SK-N-SH treated with all-trans-retinoic acid at 6 μM for 48 hours (cell line): ENCODE data around the gene NKX2-2.

Source experiments
- ATAC-seq: fragments of 200-7000 bp; cut with Tn5 transposase; 3 replicates; pipeline ENCODE4 v1.9.1; 2020; ENCODE audit warnings: mild to moderate bottlenecking, moderate library complexity
- ARNTL ChIP-seq: fragments of 450-650 bp; formaldehyde crosslinking; IDR thresholded peaks from 2 replicates; pipeline ENCODE4 v1.5.0; 2020; ENCODE audit warnings: low read depth, mild to moderate bottlenecking, moderate library complexity, borderline replicate concordance
- BACH2 ChIP-seq: fragments of 250-450 bp; sonication (Bioruptor Pico); IDR thresholded peaks from 2 replicates; pipeline ENCODE4 v1.9.0; 2021; ENCODE audit warnings: mild to moderate bottlenecking, borderline replicate concordance
- CREB5 ChIP-seq: fragments of 250-450 bp; sonication (Bioruptor Pico); IDR thresholded peaks from 2 replicates; pipeline ENCODE4 v1.5.1; 2020; ENCODE audit warnings: low read depth, mild to moderate bottlenecking, moderate library complexity
- CSDC2 ChIP-seq: fragments of 250-450 bp; sonication (Bioruptor Pico); IDR thresholded peaks from 2 replicates; pipeline ENCODE4 v1.5.0; 2020; ENCODE audit warnings: mild to moderate bottlenecking, moderate library complexity
- ESRRG ChIP-seq: fragments of 250-450 bp; sonication (Bioruptor Pico); IDR thresholded peaks from 2 replicates; pipeline ENCODE4 v1.6.1; 2021; ENCODE audit warnings: mild to moderate bottlenecking
- GLIS3 ChIP-seq: fragments of 250-450 bp; sonication (Bioruptor Pico); IDR thresholded peaks from 2 replicates; pipeline ENCODE4 v1.5.0; 2020; ENCODE audit warnings: mild to moderate bottlenecking, moderate library complexity
- ISL1 ChIP-seq: fragments of 250-450 bp; sonication (Bioruptor Pico); IDR thresholded peaks from 2 replicates; pipeline ENCODE4 v2.1.2; 2022; ENCODE audit warnings: mild to moderate bottlenecking, moderate library complexity
- OSR1 ChIP-seq: fragments of 250-450 bp; sonication (Bioruptor Pico); IDR thresholded peaks from 2 replicates; pipeline ENCODE4 v1.8.0; 2022; ENCODE audit warnings: moderate library complexity, mild to moderate bottlenecking, inconsistent platforms
- PPARA ChIP-seq: fragments of 250-450 bp; sonication (Bioruptor Pico); IDR thresholded peaks from 2 replicates; pipeline ENCODE4 v1.5.0; 2020; ENCODE audit warnings: mild to moderate bottlenecking, borderline replicate concordance
- RARB ChIP-seq: fragments of 250-450 bp; sonication (Bioruptor Pico); IDR thresholded peaks from 2 replicates; pipeline ENCODE4 v1.8.0; 2021; ENCODE audit warnings: mild to moderate bottlenecking, moderate library complexity
- SNAI2 ChIP-seq: fragments of 250-450 bp; sonication (Bioruptor Pico); IDR thresholded peaks from 2 replicates; pipeline ENCODE4 v1.5.0; 2020; ENCODE audit warnings: mild to moderate bottlenecking, moderate library complexity
- TCF4 ChIP-seq: fragments of 250-450 bp; sonication (Bioruptor Pico); IDR thresholded peaks from 2 replicates; pipeline ENCODE4 v1.8.0; 2021; ENCODE audit warnings: mild to moderate bottlenecking, moderate library complexity, borderline replicate concordance
- TOX ChIP-seq: fragments of 250-450 bp; sonication (Bioruptor Pico); IDR thresholded peaks from 2 replicates; pipeline ENCODE4 v1.8.0; 2021; ENCODE audit warnings: mild to moderate bottlenecking, moderate library complexity, borderline replicate concordance
- ZC3H10 ChIP-seq: fragments of 250-450 bp; sonication (Bioruptor Pico); IDR thresholded peaks from 2 replicates; pipeline ENCODE4 v1.5.1; 2021; ENCODE audit warnings: mild to moderate bottlenecking, moderate library complexity
- ZFP30 ChIP-seq: fragments of 450-650 bp; formaldehyde crosslinking; IDR thresholded peaks from 2 replicates; pipeline ENCODE4 v1.5.0; 2022; ENCODE audit warnings: mild to moderate bottlenecking, moderate library complexity
- ZNF565 ChIP-seq: fragments of 450-650 bp; formaldehyde crosslinking; conservative IDR thresholded peaks from 2 replicates; pipeline ENCODE4 v1.5.0; 2020; ENCODE audit warnings: low read depth, mild to moderate bottlenecking, moderate library complexity
- ZNF70 ChIP-seq: fragments of 450-650 bp; formaldehyde crosslinking; IDR thresholded peaks from 2 replicates; pipeline ENCODE4 v1.5.0; 2020; ENCODE audit warnings: mild to moderate bottlenecking, moderate library complexity
- ZNF8 ChIP-seq: fragments of 450-650 bp; formaldehyde crosslinking; IDR thresholded peaks from 2 replicates; pipeline ENCODE4 v1.5.0; 2020; ENCODE audit warnings: mild to moderate bottlenecking, moderate library complexity
- TF ChIP-seq, protein P1 (sequence below): fragments of 250-450 bp; sonication (Bioruptor Pico); IDR thresholded peaks from 2 replicates; pipeline ENCODE4 v1.8.0; 2020; ENCODE audit warnings: mild to moderate bottlenecking, moderate library complexity, borderline replicate concordance
- TF ChIP-seq, protein P2 (sequence below): fragments of 250-450 bp; sonication (Bioruptor Pico); IDR thresholded peaks from 2 replicates; pipeline ENCODE4 v1.5.1; 2021; ENCODE audit warnings: mild to moderate bottlenecking, moderate library complexity
- TF ChIP-seq, protein P3 (sequence below): fragments of 250-450 bp; sonication (Bioruptor Pico); IDR thresholded peaks from 2 replicates; pipeline ENCODE4 v1.5.0; 2020; ENCODE audit warnings: mild to moderate bottlenecking, moderate library complexity

Gene NKX2-2

GRCh38 chr20:21523895-21524294 lies 10.0 kb upstream of the NKX2-2 start:
- ATAC-seq: no peak
- TF ChIP-seq TOX (no peak), RARB (CRISPR knock-in tag) (no peak), CSDC2 (no peak)

DNA sequence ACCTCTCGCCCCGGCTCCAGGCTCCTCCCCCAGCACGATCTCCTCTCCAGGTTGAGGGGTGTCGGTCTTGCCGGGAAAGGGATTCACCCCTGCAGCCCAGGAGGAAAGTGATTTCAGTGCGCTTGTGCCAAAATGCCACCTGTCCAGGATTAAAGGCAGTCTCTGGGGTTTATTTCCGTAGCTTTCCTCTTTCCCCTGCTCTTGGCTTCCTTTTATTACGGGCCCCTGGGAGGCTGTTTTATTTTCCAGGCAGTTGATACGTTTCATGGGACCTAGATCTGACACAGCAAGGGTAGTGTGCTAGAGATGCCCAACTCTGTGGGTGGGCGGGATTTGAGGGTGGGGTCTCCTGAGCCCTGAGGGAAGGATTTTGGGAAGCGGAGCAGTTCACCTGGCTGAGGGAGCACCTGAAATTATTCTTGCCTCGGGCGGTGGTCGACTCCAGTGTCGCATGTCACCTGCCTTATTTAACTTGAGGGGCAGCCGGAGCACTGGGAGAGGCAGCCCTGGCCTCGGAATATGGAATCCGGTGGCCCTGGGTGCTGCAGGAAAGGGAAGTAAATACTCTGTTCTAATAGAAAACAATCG lies 9.5 kb upstream of the NKX2-2 start:
- no peak for ATAC-seq

GRCh38 chr20:21522481-21523280 lies 8.8 kb upstream of the NKX2-2 start:
- no peak for ATAC-seq
- no peak for TF ChIP-seq GLIS3 (CRISPR knock-in tag)
- no peak for TF ChIP-seq CREB5 (CRISPR knock-in tag)
- TF ChIP-seq TOX: no peak
- no peak for TF ChIP-seq ZC3H10 (CRISPR knock-in tag)
- TF ChIP-seq, protein P1, sequence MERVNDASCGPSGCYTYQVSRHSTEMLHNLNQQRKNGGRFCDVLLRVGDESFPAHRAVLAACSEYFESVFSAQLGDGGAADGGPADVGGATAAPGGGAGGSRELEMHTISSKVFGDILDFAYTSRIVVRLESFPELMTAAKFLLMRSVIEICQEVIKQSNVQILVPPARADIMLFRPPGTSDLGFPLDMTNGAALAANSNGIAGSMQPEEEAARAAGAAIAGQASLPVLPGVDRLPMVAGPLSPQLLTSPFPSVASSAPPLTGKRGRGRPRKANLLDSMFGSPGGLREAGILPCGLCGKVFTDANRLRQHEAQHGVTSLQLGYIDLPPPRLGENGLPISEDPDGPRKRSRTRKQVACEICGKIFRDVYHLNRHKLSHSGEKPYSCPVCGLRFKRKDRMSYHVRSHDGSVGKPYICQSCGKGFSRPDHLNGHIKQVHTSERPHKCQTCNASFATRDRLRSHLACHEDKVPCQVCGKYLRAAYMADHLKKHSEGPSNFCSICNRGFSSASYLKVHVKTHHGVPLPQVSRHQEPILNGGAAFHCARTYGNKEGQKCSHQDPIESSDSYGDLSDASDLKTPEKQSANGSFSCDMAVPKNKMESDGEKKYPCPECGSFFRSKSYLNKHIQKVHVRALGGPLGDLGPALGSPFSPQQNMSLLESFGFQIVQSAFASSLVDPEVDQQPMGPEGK (CRISPR knock-in tag): no peak
- TF ChIP-seq, protein P2, sequence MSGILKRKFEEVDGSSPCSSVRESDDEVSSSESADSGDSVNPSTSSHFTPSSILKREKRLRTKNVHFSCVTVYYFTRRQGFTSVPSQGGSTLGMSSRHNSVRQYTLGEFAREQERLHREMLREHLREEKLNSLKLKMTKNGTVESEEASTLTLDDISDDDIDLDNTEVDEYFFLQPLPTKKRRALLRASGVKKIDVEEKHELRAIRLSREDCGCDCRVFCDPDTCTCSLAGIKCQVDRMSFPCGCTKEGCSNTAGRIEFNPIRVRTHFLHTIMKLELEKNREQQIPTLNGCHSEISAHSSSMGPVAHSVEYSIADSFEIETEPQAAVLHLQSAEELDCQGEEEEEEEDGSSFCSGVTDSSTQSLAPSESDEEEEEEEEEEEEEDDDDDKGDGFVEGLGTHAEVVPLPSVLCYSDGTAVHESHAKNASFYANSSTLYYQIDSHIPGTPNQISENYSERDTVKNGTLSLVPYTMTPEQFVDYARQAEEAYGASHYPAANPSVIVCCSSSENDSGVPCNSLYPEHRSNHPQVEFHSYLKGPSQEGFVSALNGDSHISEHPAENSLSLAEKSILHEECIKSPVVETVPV (CRISPR knock-in tag): no peak
- no peak for TF ChIP-seq ZNF70
- TF ChIP-seq SNAI2 (CRISPR knock-in tag): no peak
- no peak for TF ChIP-seq TCF4 (CRISPR knock-in tag)
- no peak for TF ChIP-seq ZNF565 (CRISPR knock-in tag)
- TF ChIP-seq CSDC2: no peak
- no peak for TF ChIP-seq ZFP30 (CRISPR knock-in tag)

More for the DNA sequence above, 9.5 kb upstream of the NKX2-2 start:
- TF ChIP-seq, protein P1 (CRISPR knock-in tag): no peak
- TF ChIP-seq ZC3H10 (CRISPR knock-in tag) (no peak), ZNF565 (CRISPR knock-in tag) (no peak), ARNTL (no peak), ZNF70 (no peak), ISL1 (CRISPR knock-in tag) (no peak), CSDC2 (no peak), ESRRG (CRISPR knock-in tag) (no peak), TOX (no peak), ZFP30 (CRISPR knock-in tag) (no peak), CREB5 (CRISPR knock-in tag) (no peak), BACH2 (CRISPR knock-in tag) (no peak), PPARA (CRISPR knock-in tag) (no peak), ZNF8 (CRISPR knock-in tag) (no peak), OSR1 (CRISPR knock-in tag) (no peak)
- TF ChIP-seq, protein P3, sequence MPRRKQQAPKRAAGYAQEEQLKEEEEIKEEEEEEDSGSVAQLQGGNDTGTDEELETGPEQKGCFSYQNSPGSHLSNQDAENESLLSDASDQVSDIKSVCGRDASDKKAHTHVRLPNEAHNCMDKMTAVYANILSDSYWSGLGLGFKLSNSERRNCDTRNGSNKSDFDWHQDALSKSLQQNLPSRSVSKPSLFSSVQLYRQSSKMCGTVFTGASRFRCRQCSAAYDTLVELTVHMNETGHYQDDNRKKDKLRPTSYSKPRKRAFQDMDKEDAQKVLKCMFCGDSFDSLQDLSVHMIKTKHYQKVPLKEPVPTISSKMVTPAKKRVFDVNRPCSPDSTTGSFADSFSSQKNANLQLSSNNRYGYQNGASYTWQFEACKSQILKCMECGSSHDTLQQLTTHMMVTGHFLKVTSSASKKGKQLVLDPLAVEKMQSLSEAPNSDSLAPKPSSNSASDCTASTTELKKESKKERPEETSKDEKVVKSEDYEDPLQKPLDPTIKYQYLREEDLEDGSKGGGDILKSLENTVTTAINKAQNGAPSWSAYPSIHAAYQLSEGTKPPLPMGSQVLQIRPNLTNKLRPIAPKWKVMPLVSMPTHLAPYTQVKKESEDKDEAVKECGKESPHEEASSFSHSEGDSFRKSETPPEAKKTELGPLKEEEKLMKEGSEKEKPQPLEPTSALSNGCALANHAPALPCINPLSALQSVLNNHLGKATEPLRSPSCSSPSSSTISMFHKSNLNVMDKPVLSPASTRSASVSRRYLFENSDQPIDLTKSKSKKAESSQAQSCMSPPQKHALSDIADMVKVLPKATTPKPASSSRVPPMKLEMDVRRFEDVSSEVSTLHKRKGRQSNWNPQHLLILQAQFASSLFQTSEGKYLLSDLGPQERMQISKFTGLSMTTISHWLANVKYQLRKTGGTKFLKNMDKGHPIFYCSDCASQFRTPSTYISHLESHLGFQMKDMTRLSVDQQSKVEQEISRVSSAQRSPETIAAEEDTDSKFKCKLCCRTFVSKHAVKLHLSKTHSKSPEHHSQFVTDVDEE (CRISPR knock-in tag): no peak
- TF ChIP-seq, protein P2 (CRISPR knock-in tag): no peak
